Lower lobe of right lung (tissue), 2 donors: ENCODE data around the gene TTC33. TPM values are rescaled to one million over a fixed set of nuclear protein-coding genes. Genes with fewer than 3 reads are reported as not detected.

Experiments
- ATAC-seq, 2 donors: fragments of 200-7000 bp; cut with Tn5 transposase; one replicate each; pipeline ENCODE4 v1.9.1; 2020 to 2022; ENCODE audit warnings: mild to moderate bottlenecking in 2 of 2, moderate library complexity in 2 of 2
- DNase-seq: peaks from one replicate; pipeline ENCODE4 v3.0.0-alpha.2; 2020
- H3K27ac ChIP-seq: fragments of 200-600 bp; one replicate; pipeline ENCODE4 v1.8.0; 2022
- H3K27me3 ChIP-seq: fragments of 200-600 bp; one replicate; pipeline ENCODE4 v1.8.0; 2022; ENCODE audit warnings: low read depth
- H3K36me3 ChIP-seq: fragments of 200-600 bp; one replicate; pipeline ENCODE4 v1.8.0; 2022; ENCODE audit warnings: mild to moderate bottlenecking
- H3K4me1 ChIP-seq: fragments of 200-600 bp; one replicate; pipeline ENCODE4 v1.8.0; 2022
- H3K4me3 ChIP-seq: fragments of 200-600 bp; one replicate; pipeline ENCODE4 v1.8.0; 2022; ENCODE audit warnings: mild to moderate bottlenecking
- H3K9me3 ChIP-seq: fragments of 200-600 bp; one replicate; pipeline ENCODE4 v1.8.0; 2022
- intact Hi-C: fragments of 100-400 bp; cut with DNase I; formaldehyde crosslinking; loops from one replicate; pipeline ENCODE4 v1.11.0; 2022
- total RNA-seq: library from RNA; stranded (reverse); fragmentation: NEBNext Ultra II Directional; extraction: Animal tissue kit (Norgen Biotek cat#: 25700); gene quantifications from one replicate; pipeline ENCODE4 v1.2.1, GENCODE V29; 2021
- TF ChIP-seq, protein P1 (sequence below): fragments of 200-600 bp; IDR thresholded peaks from one replicate; pipeline ENCODE4 v1.8.0; 2022; ENCODE audit warnings: antibody characterized with exemption, mild to moderate bottlenecking
- donor health status: DM: no; HTN: yes; CAD: no; lungs with severe emphysema.

Gene TTC33
- total RNA-seq, 1 donor from 2014 or later: 14.9 TPM

DNA sequence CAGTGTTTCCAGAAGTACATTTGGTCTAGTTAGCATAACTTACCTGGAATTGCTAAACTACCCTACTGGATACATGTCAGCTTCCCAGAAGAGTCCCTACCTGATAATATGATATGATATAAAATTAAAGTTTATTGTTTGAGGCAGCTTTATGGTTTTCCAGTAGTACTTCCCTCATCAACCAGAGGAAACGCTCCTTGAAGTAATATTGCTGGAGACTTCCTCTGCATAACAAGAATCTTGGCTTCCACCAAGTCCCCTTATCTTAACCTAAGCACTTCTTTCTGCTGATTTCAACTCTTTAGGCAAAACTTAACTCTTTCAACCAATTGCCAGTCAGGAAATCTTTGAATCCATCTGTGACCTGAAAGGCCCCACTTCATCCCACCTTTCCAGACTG, 290.3 kb downstream of the TTC33 start:
- intact Hi-C loops: no loop called here
- DNase-seq (no peak), ATAC-seq (no peak)
- Histone ChIP-seq H3K4me3 (no peak overlapping the region), H3K9me3 (peaks cover 5% of the 10 kb centered on the region), H3K27me3 (no peaks in the 10 kb centered on the region), H3K4me1 (no peaks in the 10 kb centered on the region), H3K27ac (no peak overlapping the region), H3K36me3 (no peaks in the 10 kb centered on the region)
- TF ChIP-seq, protein P1, sequence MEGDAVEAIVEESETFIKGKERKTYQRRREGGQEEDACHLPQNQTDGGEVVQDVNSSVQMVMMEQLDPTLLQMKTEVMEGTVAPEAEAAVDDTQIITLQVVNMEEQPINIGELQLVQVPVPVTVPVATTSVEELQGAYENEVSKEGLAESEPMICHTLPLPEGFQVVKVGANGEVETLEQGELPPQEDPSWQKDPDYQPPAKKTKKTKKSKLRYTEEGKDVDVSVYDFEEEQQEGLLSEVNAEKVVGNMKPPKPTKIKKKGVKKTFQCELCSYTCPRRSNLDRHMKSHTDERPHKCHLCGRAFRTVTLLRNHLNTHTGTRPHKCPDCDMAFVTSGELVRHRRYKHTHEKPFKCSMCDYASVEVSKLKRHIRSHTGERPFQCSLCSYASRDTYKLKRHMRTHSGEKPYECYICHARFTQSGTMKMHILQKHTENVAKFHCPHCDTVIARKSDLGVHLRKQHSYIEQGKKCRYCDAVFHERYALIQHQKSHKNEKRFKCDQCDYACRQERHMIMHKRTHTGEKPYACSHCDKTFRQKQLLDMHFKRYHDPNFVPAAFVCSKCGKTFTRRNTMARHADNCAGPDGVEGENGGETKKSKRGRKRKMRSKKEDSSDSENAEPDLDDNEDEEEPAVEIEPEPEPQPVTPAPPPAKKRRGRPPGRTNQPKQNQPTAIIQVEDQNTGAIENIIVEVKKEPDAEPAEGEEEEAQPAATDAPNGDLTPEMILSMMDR: no peak

DNA sequence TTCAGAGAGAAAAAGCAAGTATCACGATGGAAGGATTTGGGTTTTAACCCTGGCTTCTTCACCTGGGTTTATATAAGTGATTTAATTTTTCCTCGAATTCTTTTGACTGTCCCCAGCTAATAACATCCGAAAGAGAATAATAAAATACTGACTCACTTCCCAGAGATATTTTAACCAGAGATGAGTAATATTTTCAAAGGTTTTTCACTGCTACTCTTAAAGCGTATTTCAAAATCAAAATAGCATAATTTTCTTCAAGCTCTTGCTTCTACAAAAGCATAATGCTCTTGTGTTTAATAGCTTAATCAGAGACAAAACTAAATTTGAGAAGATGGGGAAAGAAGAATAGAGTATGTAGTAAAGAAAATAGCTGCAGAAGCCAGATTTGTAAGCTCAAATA, 291.2 kb downstream of the TTC33 start:
- intact Hi-C loops: no loop called here
- no peaks in the 10 kb centered on the region for H3K36me3 ChIP-seq
- H3K4me3 ChIP-seq: no peak overlapping the region
- no peaks in the 10 kb centered on the region for H3K27me3 ChIP-seq
- no peak for ATAC-seq
- DNase-seq: no peak
- peaks cover 5% of the 10 kb centered on the region for H3K9me3 ChIP-seq
- H3K27ac ChIP-seq: no peak overlapping the region
- TF ChIP-seq, protein P1: no peak
- no peaks in the 10 kb centered on the region for H3K4me1 ChIP-seq

Other genes with a start within 250 kb of the TTC33 start
- gene PTGER4, start 76.0 kb downstream of the TTC33 start, total RNA-seq: 29.1 TPM
- 89.1 TPM for gene PRKAA1, start 42.4 kb upstream of the TTC33 start, total RNA-seq
- gene RPL37, start 79.3 kb upstream of the TTC33 start, total RNA-seq: 965 TPM
- 24.3 TPM for gene CARD6, start 85.4 kb upstream of the TTC33 start, total RNA-seq
- gene C7, start 153.5 kb upstream of the TTC33 start, total RNA-seq: 237 TPM